ENCODE results near the gene GTF2H4.

Gene GTF2H4

GRCh38 chr6:30882759-30883684 lies 25.0 kb upstream of the GTF2H4 start:
- no peak for DNase-seq

DNA sequence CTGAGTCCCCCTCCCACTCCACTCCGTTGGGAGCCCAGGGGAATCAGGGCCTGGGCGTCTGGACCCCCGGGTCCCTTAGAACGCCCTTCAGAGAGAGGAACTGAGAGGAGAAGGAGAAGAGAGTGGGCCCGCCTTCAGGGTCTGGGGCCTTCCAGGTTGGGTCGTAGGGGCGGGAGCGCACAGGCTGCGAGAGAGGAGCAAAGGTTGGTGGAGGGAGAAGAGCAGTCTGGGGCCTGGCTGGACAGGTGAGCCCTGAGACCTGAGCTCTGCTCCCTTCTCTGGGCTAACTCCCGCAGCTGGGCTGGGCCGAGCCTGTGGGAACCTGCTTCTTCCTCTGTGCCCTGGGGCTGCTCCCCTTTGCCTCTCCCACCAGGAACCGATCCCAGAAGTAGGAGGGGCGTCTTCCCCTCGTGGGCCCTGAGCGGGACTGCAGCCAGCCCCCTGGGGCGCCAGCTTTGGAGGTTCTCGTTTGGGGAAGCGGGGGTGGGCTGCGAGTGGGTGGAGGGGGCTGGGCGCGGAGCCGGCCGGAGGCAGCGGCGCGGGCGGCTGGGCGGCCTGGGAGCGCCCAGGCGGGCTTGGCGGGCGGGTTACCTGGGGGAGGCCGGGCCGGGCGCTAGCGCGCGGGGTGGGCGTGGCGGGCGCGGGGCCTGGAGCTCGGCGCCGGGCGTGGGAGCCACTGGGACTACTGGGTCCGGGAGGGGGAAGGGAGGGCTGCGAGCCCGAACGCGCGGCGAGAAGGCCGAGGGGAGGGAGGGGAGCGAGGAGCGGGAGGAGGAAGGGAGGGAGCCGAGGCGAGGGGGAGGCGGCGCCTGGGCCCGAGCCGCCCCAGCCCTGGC lies 24.1 kb upstream of the GTF2H4 start, which contains the start of gene DDR1:
TSS of gene DDR1 (plus strand) at position 835 of the 836 bp plus-strand sequence. CDS start 4,211 bp downstream, outside the sequence.
- DNase-seq = no peak

- no peak for DNase-seq
Observed at GRCh38 chr6:30884521-30885480, 23.2 kb upstream of the GTF2H4 start.

- no peak for DNase-seq
Observed at GRCh38 chr6:30885481-30885998, 22.5 kb upstream of the GTF2H4 start.

DNA sequence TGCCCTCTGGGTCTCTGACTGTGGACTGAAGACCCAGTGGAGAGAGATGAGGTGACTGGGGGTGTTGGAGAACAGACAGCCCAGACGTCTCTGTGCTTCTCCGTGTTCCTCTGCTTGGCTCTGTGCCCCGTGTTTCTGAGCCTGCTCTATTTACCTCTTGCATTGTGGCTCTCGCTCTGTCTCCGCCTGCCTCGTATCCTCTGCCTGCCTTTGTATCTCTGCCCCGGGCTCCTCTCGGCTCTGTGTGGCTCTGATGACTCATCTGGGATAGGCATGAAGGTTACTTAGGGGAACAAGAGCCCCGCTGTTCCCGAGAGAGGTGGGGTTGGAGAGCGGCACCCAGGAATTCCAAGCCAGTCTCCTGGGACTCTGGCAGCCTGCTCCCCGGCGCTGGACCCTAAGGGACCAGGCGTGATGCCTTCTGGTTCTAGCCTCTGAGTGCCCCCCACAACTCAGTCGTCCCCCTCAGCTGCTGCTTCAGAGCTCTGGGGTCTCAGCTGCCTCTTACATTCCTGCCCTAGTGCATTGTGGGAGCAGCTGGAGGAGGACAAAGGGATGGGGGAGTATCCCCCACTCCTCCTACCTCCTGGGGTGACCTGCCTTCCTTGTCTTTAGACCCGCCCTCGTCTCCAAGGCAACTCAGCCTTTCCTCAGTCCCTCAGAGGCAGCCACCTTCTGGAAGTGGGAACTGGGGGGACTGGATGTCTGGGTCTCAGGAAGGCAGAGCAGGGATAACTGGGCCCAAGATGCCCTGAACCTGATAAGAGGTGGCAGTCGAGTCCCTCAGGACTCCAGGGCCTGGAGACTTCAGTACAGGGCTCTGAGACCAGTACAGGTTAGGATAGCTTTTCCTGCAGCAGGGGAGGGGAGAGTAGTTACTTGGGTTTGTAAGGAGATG lies 21.8 kb upstream of the GTF2H4 start:
- no peak for DNase-seq

DNA sequence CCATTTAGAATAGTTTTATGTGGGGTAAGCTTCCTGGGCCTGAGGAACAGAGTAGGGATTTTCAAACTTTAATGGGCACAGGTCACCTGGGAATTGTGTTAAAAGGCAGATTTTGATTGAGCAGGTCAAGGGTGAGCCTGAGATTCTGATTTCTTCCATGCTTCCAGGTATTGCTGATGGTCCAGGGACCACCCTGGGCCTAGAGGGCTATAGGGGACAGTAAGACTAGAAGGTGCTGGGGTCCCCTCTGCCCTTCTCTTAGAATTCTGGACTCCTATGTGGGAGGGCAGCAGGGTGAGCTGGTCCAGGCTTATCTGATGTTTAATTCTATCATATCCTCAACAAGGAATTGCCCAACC lies 21.1 kb upstream of the GTF2H4 start:
- DNase-seq = no peak

DNA sequence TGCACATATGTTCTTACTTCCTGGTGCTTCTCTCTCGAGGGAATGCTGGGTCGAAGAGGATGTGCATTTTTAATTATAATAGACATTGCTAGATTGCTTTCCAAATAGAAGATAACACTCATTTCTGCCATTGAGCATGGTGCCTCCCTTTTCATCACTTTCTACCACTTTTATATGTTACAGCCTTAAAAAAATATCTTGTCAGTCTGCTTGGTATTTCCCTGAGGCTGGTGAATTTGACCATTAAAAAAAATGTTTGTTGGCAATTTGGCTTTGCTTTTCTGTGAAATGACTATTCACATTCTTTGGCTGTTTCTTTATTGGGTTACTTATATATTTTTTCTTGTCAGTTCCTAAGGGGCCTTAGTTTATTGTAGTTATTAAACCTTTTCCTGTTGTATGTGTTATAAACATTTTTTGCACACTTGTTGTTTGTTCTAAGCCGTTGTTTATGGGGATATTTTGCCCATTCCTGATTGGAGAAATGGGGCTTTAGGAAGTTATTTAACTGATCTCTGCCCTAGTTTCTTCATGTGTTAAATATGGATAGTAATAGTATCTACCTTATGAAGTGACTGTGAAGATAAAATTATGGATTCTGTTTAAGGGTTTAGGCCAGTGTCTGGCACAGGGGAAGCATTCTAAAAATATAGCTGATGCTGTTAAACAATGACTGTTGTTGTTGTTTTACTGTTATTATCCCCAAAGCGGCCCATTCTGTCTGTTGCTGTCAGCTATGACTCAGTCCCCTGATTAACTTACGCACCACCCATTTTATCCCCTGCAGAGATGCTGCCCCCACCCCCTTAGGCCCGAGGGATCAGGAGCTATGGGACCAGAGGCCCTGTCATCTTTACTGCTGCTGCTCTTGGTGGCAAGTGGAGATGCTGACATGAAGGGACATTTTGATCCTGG lies 19.8 kb upstream of the GTF2H4 start:
- no peak for DNase-seq

- no peak for DNase-seq
Observed at GRCh38 chr6:30888816-30889495, 19.1 kb upstream of the GTF2H4 start.

- DNase-seq = no peak
Observed at GRCh38 chr6:30889496-30889885, 18.5 kb upstream of the GTF2H4 start.

DNA sequence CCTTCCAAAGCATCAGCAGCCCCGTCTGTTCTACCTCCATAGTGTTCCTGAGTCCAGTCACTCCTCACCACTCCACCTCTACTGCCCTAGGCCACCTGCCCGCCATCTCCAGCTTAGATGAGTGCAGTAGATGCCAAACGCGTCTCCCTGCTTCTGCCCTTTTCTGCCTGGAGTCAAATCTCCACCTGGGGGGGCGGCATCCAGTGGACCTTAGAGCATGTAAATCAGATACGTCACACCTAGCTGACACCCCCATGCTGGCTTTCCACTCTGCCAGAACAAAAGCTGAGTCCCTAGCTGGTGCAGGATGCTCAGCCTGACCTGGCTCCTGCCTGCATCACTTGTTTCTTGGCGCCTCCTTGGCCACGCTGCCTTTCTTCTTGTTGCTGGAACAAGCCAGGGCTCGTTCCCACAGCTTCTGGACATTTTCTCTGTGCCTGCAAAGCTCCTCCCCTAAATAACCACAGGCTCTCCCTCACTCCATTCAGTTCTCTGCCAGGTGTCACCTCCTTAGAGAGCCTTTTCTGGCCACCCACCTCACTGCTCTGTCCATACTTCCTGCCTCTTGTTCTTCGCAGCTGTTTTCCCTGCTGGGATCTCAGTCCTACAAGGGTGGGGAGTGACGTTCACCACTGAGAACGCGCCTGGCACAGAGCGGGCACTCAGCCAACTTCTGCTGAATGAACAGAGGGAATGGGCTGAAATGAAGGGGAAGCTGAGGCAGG lies 17.9 kb upstream of the GTF2H4 start:
- no peak for DNase-seq

DNA sequence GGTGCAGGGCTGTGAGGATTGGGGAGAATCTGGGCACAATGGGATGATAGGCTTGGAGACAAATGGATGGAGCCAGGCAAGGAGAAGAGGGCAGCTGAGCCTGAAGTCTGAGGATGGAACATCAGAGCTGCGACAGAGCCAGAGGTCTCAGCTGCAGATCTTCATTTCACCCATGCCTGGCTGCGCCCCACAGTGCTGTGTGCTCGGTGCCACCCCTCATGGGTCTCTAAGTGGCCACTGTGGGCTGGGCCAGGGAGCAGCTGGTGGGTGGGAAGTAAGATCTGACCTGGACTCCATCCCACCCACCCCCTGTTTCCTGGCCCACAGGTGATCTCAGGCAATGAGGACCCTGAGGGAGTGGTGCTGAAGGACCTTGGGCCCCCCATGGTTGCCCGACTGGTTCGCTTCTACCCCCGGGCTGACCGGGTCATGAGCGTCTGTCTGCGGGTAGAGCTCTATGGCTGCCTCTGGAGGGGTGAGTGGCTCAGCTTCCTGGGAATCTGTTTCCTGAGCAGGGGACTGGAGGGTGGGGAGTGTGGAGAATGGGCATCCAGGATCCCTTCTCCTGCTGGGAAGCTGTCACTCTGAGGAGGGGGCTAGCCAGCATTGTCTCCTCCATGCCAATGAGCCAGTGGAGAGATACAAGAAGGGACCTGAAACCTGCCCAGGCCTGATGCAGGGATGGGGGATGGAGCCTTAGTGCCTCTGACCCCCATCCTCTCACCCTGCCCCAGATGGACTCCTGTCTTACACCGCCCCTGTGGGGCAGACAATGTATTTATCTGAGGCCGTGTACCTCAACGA lies 17.2 kb upstream of the GTF2H4 start:
- no peak for DNase-seq

GRCh38 chr6:30891450-30891723 lies 16.6 kb upstream of the GTF2H4 start:
- DNase-seq = no peak

- DNase-seq = no peak
Observed at GRCh38 chr6:30891816-30892538, 16.0 kb upstream of the GTF2H4 start.

DNA sequence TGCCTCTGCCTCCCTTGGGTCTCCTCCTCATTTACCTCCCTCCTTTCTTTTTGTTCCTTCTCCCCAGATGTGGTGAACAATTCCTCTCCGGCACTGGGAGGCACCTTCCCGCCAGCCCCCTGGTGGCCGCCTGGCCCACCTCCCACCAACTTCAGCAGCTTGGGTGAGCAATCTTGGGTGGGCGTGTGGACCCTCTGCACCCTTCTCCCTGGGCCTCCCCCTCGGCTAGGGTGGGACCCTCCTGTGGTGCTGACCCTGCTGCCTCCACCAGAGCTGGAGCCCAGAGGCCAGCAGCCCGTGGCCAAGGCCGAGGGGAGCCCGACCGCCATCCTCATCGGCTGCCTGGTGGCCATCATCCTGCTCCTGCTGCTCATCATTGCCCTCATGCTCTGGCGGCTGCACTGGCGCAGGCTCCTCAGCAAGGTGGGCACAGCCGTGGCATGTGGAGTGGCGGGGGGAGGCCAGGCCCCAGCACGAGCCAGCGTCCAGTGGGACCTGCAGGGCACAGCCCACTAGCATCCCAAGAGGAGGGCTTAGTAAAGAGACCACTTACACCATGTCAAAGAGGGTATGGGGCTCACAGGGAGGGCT lies 14.9 kb upstream of the GTF2H4 start:
- DNase-seq = no peak

DNA sequence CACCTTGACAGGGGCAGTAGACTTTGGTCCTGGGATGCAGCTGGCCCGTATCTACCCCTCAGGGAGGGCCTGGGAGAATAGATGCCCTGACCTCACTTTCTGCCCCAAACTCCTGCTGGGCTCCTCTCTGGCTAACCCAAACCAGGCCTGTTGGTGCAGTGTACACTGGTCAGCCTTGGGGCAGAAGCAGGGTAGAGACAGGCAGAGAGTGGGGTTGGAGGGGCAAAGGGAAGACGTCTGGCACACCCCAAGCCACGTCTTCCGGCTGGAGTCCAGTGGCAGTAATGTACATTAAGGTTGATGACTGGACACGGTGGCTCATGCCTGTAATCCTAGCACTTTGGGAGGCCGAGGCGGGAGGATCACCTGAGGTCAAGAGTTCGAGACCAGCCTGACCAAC lies 14.3 kb upstream of the GTF2H4 start:
- no peak for DNase-seq

DNA sequence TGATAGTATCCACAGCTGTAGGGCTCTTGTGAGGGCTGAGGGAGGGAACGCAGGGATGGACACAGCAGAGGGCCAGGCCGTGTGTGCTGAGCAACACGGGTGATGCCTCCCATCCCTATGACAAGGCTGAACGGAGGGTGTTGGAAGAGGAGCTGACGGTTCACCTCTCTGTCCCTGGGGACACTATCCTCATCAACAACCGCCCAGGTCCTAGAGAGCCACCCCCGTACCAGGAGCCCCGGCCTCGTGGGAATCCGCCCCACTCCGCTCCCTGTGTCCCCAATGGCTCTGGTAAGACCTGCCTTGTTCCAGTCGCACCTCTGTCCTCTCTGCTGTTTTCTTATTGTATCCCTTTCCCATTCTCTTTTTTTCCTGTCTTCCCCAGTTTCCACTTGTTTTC lies 13.6 kb upstream of the GTF2H4 start:
- DNase-seq = no peak

DNA sequence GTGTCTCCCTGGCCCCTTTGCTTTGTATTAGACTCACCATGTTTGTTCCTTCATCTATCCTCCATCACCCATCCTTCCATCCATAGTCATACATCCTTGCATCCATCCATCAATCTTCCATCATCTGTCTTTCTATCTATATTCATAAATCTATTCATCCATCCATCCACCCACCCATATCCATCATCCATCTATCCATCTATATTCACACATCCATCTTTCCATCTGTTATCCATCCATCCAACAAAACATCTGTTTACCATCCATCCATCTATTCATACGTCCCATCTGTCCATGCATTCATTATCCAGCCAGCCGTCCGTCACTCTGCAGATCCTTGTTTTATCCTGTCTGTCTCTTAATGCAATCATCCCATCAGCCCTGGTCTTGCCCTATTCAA lies 13.1 kb upstream of the GTF2H4 start:
- no peak for DNase-seq

Data from NCI-H1092 (cell line).